HG02884 (cell line): ENCODE measurements around the gene SUN2.

Experiments
- ATAC-seq: cut with Tn5 transposase; IDR thresholded peaks from one replicate; pipeline ENCODE4 v1.9.1; 2021; ENCODE audit warnings: mild to moderate bottlenecking, moderate library complexity; ENCODE audit not compliant: unreplicated experiment

The SUN2 gene

DNA sequence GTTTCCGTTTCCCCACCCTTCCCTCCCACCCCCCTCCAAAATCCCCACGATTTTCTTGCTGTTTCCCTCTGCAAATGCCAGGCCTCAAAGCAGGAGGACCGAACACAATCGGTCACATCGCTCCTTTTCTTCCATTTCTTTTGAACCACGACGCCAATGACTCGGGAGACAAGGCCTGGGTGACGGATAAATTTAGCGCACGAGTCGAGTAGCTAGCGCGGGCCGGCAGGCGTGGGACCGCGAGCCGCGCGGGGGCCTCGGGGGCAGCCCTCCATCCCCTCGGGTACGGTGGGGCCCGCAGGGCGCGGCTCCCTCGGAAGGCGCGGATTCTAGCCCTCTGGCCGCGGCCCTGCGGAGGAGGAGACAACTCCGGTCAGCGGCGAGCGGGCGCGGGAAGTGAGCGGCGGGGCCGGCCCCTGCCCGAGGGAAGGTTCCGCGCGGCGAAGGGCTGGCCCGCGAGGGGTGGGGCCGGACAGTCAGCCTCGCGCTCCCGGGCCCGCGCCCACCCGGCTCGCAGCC lies 55.5 kb downstream of the SUN2 start:
- ATAC-seq, result peak; percentile 7

DNA sequence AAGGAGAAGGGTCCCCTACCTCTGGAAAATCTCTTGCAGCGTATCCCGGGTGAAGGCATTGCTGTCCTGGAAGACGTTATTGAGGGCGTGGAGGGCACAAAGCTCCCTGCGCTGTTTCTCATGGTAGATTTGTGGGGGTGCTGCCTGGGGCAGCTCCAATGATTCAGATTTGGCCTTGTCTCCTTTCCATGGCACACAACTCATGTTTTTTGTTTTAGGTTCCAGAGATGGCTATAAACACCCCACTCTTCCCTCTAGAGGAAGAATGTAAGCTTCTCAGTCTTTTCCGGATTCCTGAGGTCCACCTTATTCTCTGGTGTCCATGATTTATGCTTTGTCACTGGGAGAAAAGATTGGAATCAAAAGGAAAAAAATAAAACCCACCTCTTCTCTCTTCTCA lies 56.0 kb downstream of the SUN2 start:
- ATAC-seq, result no peak

DNA sequence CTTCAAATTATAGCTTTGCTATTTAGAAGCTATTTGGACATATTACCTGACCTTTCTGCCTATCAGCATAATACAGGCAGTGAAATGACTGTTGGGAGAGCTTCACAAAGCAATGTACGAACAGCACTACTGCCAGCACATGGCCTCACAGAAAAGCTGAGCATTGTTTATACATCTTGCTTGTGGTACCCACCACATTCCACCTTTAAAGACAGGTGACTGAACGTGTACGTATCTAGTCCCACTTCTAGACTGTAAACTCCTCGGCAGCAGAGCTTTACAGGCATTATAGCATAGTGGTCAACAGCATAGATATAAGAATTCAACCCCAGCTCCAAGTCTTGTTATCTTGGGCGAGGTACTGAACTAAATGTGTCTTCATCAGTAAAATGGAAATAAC lies 56.7 kb downstream of the SUN2 start:
- ATAC-seq, result no peak

DNA sequence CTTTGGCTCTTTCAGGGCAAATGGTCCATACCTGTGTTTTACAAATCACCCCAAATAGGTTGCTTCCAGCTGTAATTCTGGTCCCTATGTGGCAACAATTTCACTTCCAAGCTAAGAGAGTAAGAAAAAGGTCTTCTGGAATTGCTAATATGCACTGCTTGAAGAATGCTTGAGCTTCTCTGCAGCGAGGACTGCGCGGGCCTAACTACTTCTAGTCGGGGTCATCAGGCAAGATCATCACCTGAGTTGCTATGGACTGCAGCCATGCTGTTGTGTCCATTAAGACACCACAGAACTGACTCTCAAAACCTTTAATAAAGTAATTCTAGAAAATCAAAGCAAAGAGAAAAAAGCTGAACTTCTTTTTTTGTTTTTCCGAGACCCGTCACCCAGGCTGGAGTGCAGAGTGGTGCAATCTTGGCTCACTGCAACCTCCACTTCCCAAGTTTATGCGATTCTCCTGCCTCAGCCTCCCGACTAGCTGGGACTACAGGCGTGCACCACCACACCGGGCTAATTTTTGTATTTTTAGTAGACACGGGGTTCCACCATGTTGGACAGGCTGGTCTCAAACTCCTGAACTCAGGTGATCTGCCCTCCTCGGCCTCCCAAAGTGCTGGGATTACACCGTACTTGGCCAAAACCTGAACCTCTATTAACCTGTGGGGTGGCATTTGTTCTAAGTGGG lies 57.2 kb downstream of the SUN2 start:
- no peak for ATAC-seq

DNA sequence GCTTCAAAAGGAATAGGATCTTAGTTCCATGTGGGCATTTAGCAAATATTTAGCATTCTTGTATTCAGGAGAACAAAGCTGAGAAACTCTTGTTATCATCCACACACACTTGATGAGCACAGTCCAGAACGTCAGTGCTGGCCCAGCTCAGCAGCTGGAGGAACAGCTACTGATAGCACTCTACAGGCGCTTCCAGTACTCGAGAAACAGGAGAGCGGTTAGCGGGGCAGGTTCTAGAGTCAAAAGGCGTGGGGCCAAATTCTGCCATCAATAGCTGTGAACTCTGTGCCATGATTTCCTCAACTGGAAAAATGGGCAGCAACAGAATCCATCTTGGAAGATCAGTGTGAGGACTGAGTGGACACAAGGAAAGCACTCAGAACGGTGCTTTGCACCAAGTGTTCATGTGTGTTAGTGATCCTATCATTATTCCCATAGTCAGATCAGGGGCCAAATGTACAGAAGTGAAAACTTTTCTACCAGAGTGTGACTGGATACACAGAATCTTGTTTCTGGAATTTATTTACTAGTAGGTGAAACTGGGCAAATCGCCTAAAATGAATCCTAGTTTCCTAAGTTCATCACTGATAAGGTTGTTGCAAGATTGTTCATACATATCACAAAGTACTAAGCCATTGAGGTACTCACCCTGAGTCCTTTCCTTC lies 58.2 kb downstream of the SUN2 start:
- ATAC-seq, result no peak

DNA sequence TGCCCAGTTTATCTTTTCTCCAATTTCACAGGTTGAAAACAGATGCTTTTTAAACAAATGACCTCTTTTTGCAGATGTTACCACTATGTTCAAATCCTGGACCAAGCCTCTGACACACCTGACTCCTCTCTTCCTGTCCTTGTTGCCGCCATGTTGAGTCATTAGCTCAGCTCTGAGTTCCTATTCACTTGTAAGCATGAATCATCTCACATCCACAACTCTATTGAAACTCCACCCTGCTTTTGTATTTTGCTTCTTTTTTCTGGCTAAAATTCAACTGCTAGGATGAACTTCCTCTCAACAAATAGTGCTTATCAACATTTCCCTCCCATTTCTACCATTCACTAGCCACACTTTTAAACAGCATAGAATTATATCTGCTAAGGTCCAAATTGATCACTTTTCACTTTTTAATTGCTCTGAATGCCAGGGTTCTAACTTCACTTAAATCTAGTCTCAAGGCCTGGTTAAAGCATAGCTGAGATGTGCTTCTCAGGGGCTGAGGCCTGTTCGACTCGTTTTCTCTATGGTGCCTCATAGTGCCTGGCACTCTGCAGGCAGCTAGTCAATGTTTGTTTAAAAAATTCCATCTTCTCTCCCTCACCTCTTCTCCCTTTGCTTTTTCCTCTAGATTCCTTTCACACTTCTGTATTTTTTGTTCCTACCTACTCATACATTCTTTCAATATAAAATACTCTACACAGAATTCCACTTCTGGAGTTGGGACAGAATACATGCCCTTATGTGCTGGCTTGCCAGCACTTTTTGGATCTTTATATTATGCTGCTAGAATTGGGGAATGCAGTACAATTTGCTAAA lies 59.0 kb downstream of the SUN2 start:
- ATAC-seq, result no peak

DNA sequence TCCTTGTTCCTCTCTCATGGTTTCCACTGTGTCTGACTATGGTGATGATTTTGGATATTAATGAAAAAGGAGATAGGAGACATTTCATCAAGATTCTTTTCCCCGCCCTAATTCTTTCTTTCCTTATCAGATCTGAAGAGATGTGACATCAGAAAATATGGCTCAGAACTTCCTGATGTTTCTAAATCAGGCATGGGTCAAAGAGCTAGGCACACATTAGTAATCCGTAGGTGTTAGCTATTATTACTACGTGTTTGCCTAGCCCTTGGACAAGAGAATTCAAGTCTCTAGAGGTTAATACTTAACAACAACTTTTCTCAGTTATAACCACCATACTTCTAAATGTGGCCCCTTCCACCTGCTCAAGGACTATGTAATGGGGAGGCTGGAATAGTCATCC lies 60.9 kb downstream of the SUN2 start:
- ATAC-seq, result no peak

DNA sequence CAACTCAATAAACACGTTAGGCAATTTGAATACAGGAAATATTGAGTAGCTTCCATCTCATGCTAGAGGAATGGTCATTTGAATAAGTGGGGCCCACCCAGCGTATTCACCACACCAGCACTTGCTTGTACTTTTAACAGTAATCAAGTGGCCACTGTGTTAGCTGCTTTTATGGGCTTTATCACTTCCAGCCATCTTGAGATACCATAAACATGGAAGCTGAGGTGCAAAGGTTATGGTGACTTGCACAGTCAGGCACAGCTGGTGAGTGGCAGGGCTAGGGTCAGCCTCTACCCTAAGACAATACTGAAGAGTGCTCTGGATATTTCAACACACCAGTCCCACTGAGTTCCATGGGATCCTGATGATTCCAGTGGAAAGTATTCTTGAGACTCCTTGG lies 61.7 kb downstream of the SUN2 start:
- ATAC-seq, result no peak

DNA sequence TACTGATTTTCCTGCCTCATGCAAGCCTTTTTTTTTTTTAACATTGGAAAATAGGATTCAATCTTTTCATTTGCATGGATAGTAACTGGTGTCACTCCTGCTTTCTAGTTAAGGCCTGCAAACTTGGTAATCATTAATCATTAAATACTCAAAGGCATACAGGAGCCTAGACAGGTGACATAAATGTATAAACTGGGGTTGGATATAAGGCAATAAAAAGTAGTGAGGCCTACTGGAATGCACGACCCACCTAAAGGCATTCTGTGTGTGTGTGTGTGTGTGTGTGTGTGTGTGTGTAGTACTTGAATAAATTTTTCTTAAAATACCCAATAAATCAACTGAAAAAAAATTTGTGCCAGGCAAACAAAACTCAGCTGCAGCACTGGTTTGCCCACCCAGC lies 66.1 kb downstream of the SUN2 start:
- ATAC-seq, result no peak

DNA sequence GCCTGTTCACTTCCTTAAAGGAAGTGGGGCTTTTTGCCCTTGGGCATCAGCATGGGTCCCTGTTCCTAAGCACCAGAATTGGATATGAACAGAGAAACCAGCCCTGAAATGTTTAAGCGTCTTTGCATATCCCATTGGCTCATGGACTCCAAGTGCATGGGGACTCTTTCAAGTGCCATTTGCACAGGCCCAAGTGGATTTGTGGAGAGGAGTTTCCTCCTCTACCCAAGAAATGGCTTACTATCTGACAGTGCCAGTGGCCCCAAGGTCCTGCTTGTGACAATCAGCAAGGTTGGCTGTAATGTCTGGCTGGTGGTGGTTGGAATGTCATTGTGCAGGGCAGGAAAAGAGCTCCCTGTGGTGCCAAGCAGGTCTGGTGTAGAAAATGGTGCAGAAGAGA lies 70.0 kb downstream of the SUN2 start:
- ATAC-seq, result no peak

DNA sequence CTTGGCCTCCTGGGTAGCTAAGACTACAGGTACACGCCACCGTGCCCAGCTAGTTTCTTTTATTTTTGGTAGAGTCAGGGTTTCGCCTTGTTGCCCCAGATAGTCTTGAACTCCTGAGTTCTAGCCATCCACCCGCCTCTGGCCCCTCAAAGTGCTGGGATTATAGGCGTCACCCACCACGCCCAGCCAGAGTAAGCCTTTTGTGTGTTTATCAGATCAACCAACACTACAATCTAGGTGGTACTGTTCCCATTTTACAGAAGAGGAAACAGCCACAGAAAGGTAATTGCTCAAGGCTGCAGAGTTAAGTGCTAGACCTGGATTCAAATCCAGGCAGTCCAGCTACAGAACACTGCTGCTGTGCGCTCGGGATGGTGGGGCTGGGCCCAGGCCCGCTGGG lies 70.9 kb downstream of the SUN2 start:
- ATAC-seq, result no peak
